GM23338 (cell line): ENCODE data around the gene ANKFY1. TPM values are rescaled to one million over a fixed set of nuclear protein-coding genes. Genes with fewer than 3 reads are reported as not detected.
A peak's percentile ranks its signal among the peaks of the same experiment; 100 is the strongest.

Experiments used
- ATAC-seq: fragments of 200-7000 bp; cut with Tn5 transposase; 3 replicates; pipeline ENCODE4 v1.9.1; 2020
- DNase-seq: peaks from one replicate; pipeline ENCODE4 v3.0.0-alpha.2; 2015; ENCODE audit warnings: low spot score
- H2AFZ ChIP-seq: fragments of 200-600 bp; sonication (generic); 2 replicates; pipeline ENCODE4 v1.8.0; 2016; ENCODE audit warnings: antibody characterized with exemption, mild to moderate bottlenecking, moderate library complexity
- H3F3A ChIP-seq: fragments of 200-600 bp; sonication (generic); replicated peaks from 2 replicates; pipeline ENCODE4 v1.8.0; 2017; ENCODE audit warnings: antibody characterized with exemption, mixed run types, low read depth
- H3K27ac ChIP-seq: fragments of 200-600 bp; sonication (generic); 2 replicates; pipeline ENCODE4 v1.6.1; 2016; ENCODE audit warnings: low read depth
- H3K27me3 ChIP-seq: fragments of 200-600 bp; sonication (generic); 2 replicates; pipeline ENCODE4 v1.8.0; 2016; ENCODE audit warnings: mild to moderate bottlenecking, mixed run types, moderate library complexity; ENCODE audit not compliant: insufficient read depth
- H3K36me3 ChIP-seq: fragments of 200-600 bp; sonication (generic); 2 replicates; pipeline ENCODE4 v1.8.0; 2016; ENCODE audit warnings: mild to moderate bottlenecking; ENCODE audit not compliant: insufficient read depth
- H3K4me1 ChIP-seq: fragments of 200-600 bp; sonication (generic); 2 replicates; pipeline ENCODE4 v1.8.0; 2016; ENCODE audit warnings: mild to moderate bottlenecking, moderate library complexity; ENCODE audit not compliant: insufficient read depth
- H3K4me2 ChIP-seq: fragments of 200-600 bp; sonication (generic); 2 replicates; pipeline ENCODE4 v1.7.1; 2017; ENCODE audit warnings: mixed run types
- H3K4me3 ChIP-seq: fragments of 200-600 bp; sonication (generic); 2 replicates; pipeline ENCODE4 v1.6.1; 2016; ENCODE audit warnings: mixed run types
- H3K79me2 ChIP-seq: fragments of 200-600 bp; sonication (generic); replicated peaks from 2 replicates; pipeline ENCODE4 v1.8.0; 2017; ENCODE audit warnings: mild to moderate bottlenecking; ENCODE audit not compliant: insufficient read depth
- H3K9me2 ChIP-seq: fragments of 200-600 bp; sonication (generic); 2 replicates; pipeline ENCODE4 v1.8.0; 2017; ENCODE audit not compliant: insufficient read depth
- H4K20me1 ChIP-seq: fragments of 200-600 bp; sonication (generic); replicated peaks from 2 replicates; pipeline ENCODE4 v1.8.0; 2017; ENCODE audit warnings: mild to moderate bottlenecking; ENCODE audit not compliant: insufficient read depth
- H3K27ac Mint-ChIP-seq: 2 replicates; pipeline ENCODE4 v1.8.0; 2020; ENCODE audit warnings: inconsistent platforms, mild to moderate bottlenecking, moderate library complexity, mixed read lengths
- H3K27me3 Mint-ChIP-seq: 3 replicates; pipeline ENCODE4 v1.8.0; 2022; ENCODE audit warnings: low read depth, mild to moderate bottlenecking, moderate library complexity, mixed read lengths, inconsistent platforms; ENCODE audit not compliant: insufficient read depth, poor library complexity
- H3K36me3 Mint-ChIP-seq: 3 replicates; pipeline ENCODE4 v1.8.0; 2021; ENCODE audit warnings: low read depth, mild to moderate bottlenecking, inconsistent platforms, moderate library complexity, mixed read lengths
- H3K4me1 Mint-ChIP-seq: 3 replicates; pipeline ENCODE4 v1.8.0; 2020; ENCODE audit warnings: mild to moderate bottlenecking, inconsistent platforms, mixed read lengths
- H3K4me3 Mint-ChIP-seq: 3 replicates; pipeline ENCODE4 v1.8.0; 2021; ENCODE audit warnings: moderate library complexity, mild to moderate bottlenecking, inconsistent platforms, mixed read lengths
- H3K9me3 Mint-ChIP-seq: 3 replicates; pipeline ENCODE4 v1.8.0; 2020; ENCODE audit warnings: moderate library complexity, mild to moderate bottlenecking, inconsistent platforms, mixed read lengths
- CREB1 ChIP-seq: fragments of 250-450 bp; sonication (Bioruptor Pico); IDR thresholded peaks from 2 replicates; pipeline ENCODE4 v1.5.0; 2020; ENCODE audit warnings: low read depth, mild to moderate bottlenecking, moderate library complexity
- EZH2phosphoT487 ChIP-seq: fragments of 200-600 bp; sonication (generic); IDR thresholded peaks from one replicate; pipeline ENCODE4 v1.8.1; 2018; ENCODE audit warnings: antibody characterized with exemption; ENCODE audit not compliant: unreplicated experiment
- JUNB ChIP-seq: IDR thresholded peaks from one replicate; pipeline ENCODE4 v1.6.1; 2016; ENCODE audit warnings: antibody characterized with exemption; ENCODE audit not compliant: unreplicated experiment
- ZNF114 ChIP-seq: fragments of 250-450 bp; sonication (Bioruptor Pico); IDR thresholded peaks from 2 replicates; pipeline ENCODE4 v1.5.0; 2020; ENCODE audit warnings: mild to moderate bottlenecking, moderate library complexity
- ZNF331 ChIP-seq: fragments of 250-450 bp; sonication (Bioruptor Pico); IDR thresholded peaks from 2 replicates; pipeline ENCODE4 v1.5.0; 2020; ENCODE audit warnings: low read depth, mild to moderate bottlenecking, moderate library complexity
- polyA plus RNA-seq: library from polyadenylated mRNA; unstranded; fragments of >200 nt; fragmentation: Nextera tagmentation; extraction: Ambion mirVana; gene quantifications from 2 replicates; pipeline ENCODE4 v1.2.1, GENCODE V29; 2016
- total RNA-seq: library from RNA; depleted of rRNA; stranded (reverse); fragments of >200 nt; shearing (Covaris generic); gene quantifications from 2 replicates; pipeline ENCODE4 v1.2.3, GENCODE V29; 2014
- TF ChIP-seq, protein P1 (sequence below): fragments of 250-450 bp; sonication (Bioruptor Pico); IDR thresholded peaks from 2 replicates; pipeline ENCODE4 v1.5.0; 2020; ENCODE audit warnings: mild to moderate bottlenecking, moderate library complexity
- TF ChIP-seq, protein P2 (sequence below): IDR thresholded peaks from one replicate; pipeline ENCODE4 v1.6.1; 2018; ENCODE audit warnings: antibody characterized with exemption; ENCODE audit not compliant: unreplicated experiment
- TF ChIP-seq, protein P3 (sequence below): IDR thresholded peaks from 2 replicates; pipeline ENCODE4 v1.6.1; 2016; ENCODE audit warnings: antibody characterized with exemption

Gene ANKFY1
- total and polyA plus RNA-seq, 2 experiments from 2014 or later = 12.9 to 44.4 TPM

DNA sequence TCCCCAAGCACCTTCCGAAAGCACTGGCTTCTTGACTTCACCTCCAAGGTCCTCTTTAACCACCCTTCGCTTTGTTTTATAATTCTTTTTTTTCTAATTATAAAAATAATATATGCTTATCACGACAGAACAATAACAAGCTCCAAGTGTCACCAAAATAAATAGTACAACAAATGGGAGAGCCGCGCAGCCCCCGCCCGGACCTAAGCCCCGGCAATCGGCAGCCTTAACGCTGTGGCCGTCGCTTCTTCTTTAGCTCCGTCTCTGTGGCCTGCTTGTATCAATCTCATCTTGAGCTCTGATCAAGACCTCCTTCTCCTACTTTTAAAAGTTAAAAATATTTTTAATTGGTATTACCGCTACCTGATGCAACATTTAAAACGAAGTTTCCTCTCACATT lies 78.1 kb downstream of the ANKFY1 start (continued):
- TF ChIP-seq, protein P1, sequence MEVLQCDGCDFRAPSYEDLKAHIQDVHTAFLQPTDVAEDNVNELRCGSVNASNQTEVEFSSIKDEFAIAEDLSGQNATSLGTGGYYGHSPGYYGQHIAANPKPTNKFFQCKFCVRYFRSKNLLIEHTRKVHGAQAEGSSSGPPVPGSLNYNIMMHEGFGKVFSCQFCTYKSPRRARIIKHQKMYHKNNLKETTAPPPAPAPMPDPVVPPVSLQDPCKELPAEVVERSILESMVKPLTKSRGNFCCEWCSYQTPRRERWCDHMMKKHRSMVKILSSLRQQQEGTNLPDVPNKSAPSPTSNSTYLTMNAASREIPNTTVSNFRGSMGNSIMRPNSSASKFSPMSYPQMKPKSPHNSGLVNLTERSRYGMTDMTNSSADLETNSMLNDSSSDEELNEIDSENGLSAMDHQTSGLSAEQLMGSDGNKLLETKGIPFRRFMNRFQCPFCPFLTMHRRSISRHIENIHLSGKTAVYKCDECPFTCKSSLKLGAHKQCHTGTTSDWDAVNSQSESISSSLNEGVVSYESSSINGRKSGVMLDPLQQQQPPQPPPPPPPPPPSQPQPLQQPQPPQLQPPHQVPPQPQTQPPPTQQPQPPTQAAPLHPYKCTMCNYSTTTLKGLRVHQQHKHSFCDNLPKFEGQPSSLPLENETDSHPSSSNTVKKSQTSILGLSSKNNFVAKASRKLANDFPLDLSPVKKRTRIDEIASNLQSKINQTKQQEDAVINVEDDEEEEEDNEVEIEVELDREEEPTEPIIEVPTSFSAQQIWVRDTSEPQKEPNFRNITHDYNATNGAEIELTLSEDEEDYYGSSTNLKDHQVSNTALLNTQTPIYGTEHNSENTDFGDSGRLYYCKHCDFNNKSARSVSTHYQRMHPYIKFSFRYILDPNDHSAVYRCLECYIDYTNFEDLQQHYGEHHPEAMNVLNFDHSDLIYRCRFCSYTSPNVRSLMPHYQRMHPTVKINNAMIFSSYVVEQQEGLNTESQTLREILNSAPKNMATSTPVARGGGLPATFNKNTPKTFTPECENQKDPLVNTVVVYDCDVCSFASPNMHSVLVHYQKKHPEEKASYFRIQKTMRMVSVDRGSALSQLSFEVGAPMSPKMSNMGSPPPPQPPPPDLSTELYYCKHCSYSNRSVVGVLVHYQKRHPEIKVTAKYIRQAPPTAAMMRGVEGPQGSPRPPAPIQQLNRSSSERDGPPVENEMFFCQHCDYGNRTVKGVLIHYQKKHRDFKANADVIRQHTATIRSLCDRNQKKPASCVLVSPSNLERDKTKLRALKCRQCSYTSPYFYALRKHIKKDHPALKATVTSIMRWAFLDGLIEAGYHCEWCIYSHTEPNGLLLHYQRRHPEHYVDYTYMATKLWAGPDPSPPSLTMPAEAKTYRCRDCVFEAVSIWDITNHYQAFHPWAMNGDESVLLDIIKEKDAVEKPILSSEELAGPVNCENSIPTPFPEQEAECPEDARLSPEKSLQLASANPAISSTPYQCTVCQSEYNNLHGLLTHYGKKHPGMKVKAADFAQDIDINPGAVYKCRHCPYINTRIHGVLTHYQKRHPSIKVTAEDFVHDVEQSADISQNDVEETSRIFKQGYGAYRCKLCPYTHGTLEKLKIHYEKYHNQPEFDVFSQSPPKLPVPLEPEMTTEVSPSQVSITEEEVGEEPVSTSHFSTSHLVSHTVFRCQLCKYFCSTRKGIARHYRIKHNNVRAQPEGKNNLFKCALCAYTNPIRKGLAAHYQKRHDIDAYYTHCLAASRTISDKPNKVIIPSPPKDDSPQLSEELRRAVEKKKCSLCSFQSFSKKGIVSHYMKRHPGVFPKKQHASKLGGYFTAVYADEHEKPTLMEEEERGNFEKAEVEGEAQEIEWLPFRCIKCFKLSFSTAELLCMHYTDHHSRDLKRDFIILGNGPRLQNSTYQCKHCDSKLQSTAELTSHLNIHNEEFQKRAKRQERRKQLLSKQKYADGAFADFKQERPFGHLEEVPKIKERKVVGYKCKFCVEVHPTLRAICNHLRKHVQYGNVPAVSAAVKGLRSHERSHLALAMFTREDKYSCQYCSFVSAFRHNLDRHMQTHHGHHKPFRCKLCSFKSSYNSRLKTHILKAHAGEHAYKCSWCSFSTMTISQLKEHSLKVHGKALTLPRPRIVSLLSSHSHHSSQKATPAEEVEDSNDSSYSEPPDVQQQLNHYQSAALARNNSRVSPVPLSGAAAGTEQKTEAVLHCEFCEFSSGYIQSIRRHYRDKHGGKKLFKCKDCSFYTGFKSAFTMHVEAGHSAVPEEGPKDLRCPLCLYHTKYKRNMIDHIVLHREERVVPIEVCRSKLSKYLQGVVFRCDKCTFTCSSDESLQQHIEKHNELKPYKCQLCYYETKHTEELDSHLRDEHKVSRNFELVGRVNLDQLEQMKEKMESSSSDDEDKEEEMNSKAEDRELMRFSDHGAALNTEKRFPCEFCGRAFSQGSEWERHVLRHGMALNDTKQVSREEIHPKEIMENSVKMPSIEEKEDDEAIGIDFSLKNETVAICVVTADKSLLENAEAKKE (CRISPR knock-in tag) = no peak
- no peak for TF ChIP-seq CREB1 (CRISPR knock-in tag)

DNA sequence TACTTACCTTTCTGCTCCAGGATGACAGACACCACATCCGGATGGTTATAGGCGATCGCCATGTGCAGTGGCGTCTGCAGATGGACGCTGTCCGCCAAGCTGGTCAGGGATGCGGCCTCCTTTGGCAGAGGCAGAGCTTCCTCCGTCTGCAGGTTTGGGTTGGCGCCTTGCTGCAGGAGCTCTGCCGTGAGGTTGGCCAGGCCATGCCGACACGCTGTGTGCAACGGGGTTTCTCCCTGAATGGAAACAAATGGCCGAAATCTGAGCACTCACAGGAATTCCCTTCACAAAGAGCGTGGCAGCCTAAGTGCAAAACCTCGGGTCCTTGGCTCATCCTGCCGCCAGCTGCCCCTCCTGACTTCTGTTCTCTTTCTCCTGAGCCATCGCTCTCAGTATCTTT lies 79.0 kb downstream of the ANKFY1 start:
- Histone ChIP-seq H3K9me2 (no peaks in the 10 kb centered on the region), H3K4me2 (no peak overlapping the region), H2AFZ (no peak overlapping the region), H4K20me1 (no peaks in the 10 kb centered on the region), H3F3A (0 out of 2 replicates have a peak, but pooled peaks cover 4% of the 10 kb centered on the region), H3K79me2 (no peaks in the 10 kb centered on the region; the same call in 1 of the 2 replicates), H3K27ac (0 out of 2 replicates have a peak overlapping the region, but pooled peaks have one; percentile 39), H3K36me3 (peaks cover 35% of the 10 kb centered on the region), H3K4me3 (no peak overlapping the region), H3K4me1 (no peaks in the 10 kb centered on the region; the same call in 1 of the 2 replicates), H3K27me3 (no peaks in the 10 kb centered on the region)
- Mint-ChIP-seq H3K9me3 (no peaks in the 10 kb centered on the region), H3K27ac (no peak overlapping the region), H3K4me1 (peaks cover 10% of the 10 kb centered on the region), H3K27me3 (peaks cover 4% of the 10 kb centered on the region), H3K4me3 (no peak overlapping the region), H3K36me3 (peaks cover 79% of the 10 kb centered on the region)
- ATAC-seq (no peak), DNase-seq (no peak)
- TF ChIP-seq ZNF331 (CRISPR knock-in tag) (no peak), EZH2phosphoT487 (no peak), JUNB (no peak), ZNF114 (CRISPR knock-in tag) (no peak)
- TF ChIP-seq, protein P2, sequence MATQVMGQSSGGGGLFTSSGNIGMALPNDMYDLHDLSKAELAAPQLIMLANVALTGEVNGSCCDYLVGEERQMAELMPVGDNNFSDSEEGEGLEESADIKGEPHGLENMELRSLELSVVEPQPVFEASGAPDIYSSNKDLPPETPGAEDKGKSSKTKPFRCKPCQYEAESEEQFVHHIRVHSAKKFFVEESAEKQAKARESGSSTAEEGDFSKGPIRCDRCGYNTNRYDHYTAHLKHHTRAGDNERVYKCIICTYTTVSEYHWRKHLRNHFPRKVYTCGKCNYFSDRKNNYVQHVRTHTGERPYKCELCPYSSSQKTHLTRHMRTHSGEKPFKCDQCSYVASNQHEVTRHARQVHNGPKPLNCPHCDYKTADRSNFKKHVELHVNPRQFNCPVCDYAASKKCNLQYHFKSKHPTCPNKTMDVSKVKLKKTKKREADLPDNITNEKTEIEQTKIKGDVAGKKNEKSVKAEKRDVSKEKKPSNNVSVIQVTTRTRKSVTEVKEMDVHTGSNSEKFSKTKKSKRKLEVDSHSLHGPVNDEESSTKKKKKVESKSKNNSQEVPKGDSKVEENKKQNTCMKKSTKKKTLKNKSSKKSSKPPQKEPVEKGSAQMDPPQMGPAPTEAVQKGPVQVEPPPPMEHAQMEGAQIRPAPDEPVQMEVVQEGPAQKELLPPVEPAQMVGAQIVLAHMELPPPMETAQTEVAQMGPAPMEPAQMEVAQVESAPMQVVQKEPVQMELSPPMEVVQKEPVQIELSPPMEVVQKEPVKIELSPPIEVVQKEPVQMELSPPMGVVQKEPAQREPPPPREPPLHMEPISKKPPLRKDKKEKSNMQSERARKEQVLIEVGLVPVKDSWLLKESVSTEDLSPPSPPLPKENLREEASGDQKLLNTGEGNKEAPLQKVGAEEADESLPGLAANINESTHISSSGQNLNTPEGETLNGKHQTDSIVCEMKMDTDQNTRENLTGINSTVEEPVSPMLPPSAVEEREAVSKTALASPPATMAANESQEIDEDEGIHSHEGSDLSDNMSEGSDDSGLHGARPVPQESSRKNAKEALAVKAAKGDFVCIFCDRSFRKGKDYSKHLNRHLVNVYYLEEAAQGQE = no peak
- TF ChIP-seq, protein P3, sequence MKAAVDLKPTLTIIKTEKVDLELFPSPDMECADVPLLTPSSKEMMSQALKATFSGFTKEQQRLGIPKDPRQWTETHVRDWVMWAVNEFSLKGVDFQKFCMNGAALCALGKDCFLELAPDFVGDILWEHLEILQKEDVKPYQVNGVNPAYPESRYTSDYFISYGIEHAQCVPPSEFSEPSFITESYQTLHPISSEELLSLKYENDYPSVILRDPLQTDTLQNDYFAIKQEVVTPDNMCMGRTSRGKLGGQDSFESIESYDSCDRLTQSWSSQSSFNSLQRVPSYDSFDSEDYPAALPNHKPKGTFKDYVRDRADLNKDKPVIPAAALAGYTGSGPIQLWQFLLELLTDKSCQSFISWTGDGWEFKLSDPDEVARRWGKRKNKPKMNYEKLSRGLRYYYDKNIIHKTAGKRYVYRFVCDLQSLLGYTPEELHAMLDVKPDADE = no peak
